ENCODE data around the gene CTSH. TPM values are rescaled to one million over a fixed set of nuclear protein-coding genes. Genes with fewer than 3 reads are reported as not detected.

CTSH gene
- total and polyA plus RNA-seq, 2 of the 13 experiments (the other 11 are each of a cell fraction or from before 2014, with no cell fraction given) = 265 to 653 TPM

DNA sequence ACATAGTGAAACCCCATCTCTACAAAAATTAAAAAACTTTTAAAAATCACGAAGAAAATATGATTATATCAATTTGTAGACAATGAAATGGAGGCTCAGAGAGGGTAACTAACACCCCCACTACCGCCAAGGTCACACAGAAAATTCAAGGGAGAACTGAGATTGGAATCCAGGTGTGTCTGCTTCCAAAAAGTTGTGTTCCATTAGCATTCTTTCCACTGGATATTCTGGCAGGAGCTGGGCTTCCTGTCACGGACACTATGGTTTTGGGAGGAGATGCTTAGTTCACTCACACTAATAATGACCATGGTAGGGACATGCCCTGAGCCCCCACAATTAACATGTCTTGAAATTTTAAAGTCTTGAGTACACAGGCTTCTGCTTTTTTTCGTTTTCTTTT, 28.8 kb downstream of the CTSH start:
- CTCF ChIA-PET (ENCODE audit: low intra/inter-chr PET ratio, low total read pairs) = no interaction called here

More for the DNA sequence above, 28.8 kb downstream of the CTSH start:
- Histone ChIP-seq H3K4me2 (ENCODE audit: low read depth, low read length) (no peak overlapping the region), H3K27ac (ENCODE audit: extremely low read length, insufficient read depth, low read length) (no peak overlapping the region), H3K9me3 (ENCODE audit: low read length) (no peaks in the 10 kb centered on the region), H4K20me1 (ENCODE audit: insufficient read depth, low read length) (peaks cover 4% of the 10 kb centered on the region; the same call in 1 of the 2 replicates), H3K27me3 (ENCODE audit: control insufficient read depth in 1 of 2, insufficient read depth in 2 of 2, low read length in 2 of 2) (no peaks in the 10 kb centered on the region), H3K9ac (ENCODE audit: insufficient read depth, low read depth, low read length) (no peak overlapping the region), H2AFZ (ENCODE audit: low read length) (no peak overlapping the region), H3K36me3 (replicated peaks in 1 of 2; ENCODE audit: control insufficient read depth in 1 of 2, insufficient read depth in 2 of 2, low read length in 2 of 2) (peaks cover 5 to 24% of the 10 kb centered on the region in 2 experiments; a peak in 4 of 5 replicates), H3K4me3 (replicated peaks in 1 of 3; ENCODE audit: insufficient read depth in 1 of 3, low read depth in 2 of 3, low read length in 3 of 3) (no peak overlapping the region), H3K79me2 (ENCODE audit: insufficient read depth, low read length) (no peaks in the 10 kb centered on the region), H3K4me1 (ENCODE audit: insufficient read depth, low read length) (peaks cover 47% of the 10 kb centered on the region)
- FAIRE-seq (no peak), DNase-seq (ENCODE audit: low spot score) (no peak), ATAC-seq (no peak)
- intact Hi-C loops (cut with micrococcal nuclease; ENCODE audit: unreplicated experiment) = loop anchor here (5.0 kb wide), 1 partner anchor 91 kb away; no protein-coding TSS in a partner anchor
- no peak for TF ChIP-seq ZFP90 (CRISPR knock-in tag; IDR thresholded peaks at IDR 0.05; ENCODE audit: borderline replicate concordance)
- no peak for TF ChIP-seq ZNF670 (CRISPR knock-in tag; IDR thresholded peaks at IDR 0.05; ENCODE audit: borderline replicate concordance)
- no peak for TF ChIP-seq RELA (CRISPR knock-in tag; IDR thresholded peaks at IDR 0.05)
- TF ChIP-seq ATF6 (CRISPR knock-in tag; conservative IDR thresholded peaks at IDR 0.05) = no peak
- no peak for TF ChIP-seq ARID2 (CRISPR knock-in tag; IDR thresholded peaks at IDR 0.05; ENCODE audit: borderline replicate concordance)
- no peak for TF ChIP-seq ZBTB46 (CRISPR knock-in tag; IDR thresholded peaks at IDR 0.05; ENCODE audit: borderline replicate concordance)
- TF ChIP-seq HOXA3 (CRISPR knock-in tag; IDR thresholded peaks at IDR 0.05) = no peak
- TF ChIP-seq ZNF552 (CRISPR knock-in tag; IDR thresholded peaks at IDR 0.05; ENCODE audit: borderline replicate concordance) = no peak
- TF ChIP-seq, protein P1, sequence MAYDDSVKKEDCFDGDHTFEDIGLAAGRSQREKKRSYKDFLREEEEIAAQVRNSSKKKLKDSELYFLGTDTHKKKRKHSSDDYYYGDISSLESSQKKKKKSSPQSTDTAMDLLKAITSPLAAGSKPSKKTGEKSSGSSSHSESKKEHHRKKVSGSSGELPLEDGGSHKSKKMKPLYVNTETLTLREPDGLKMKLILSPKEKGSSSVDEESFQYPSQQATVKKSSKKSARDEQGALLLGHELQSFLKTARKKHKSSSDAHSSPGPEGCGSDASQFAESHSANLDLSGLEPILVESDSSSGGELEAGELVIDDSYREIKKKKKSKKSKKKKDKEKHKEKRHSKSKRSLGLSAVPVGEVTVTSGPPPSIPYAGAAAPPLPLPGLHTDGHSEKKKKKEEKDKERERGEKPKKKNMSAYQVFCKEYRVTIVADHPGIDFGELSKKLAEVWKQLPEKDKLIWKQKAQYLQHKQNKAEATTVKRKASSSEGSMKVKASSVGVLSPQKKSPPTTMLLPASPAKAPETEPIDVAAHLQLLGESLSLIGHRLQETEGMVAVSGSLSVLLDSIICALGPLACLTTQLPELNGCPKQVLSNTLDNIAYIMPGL (CRISPR knock-in tag; IDR thresholded peaks at IDR 0.05; ENCODE audit: borderline replicate concordance in 1 of 2, low read depth in 1 of 2) = no peak
- no peak for TF ChIP-seq EHMT2 (IDR thresholded peaks at IDR 0.05; ENCODE audit: borderline replicate concordance, low read depth, low read length)
- no peak for TF ChIP-seq ATF7 (IDR thresholded peaks at IDR 0.05)
- no peak for TF ChIP-seq ATF7 (CRISPR knock-in tag; IDR thresholded peaks at IDR 0.05)
- TF ChIP-seq RNF2 (conservative IDR thresholded peaks at IDR 0.05; ENCODE audit: low read depth) = no peak
- in situ Hi-C loops (cut with HindIII; ENCODE audit: extremely low pct_ligation_motif_present, low pct_unique_long_range_greater_than_20kb) = no loop called here
- 91% methylated on average over 4 of the region's 4 CpGs for WGBS (ENCODE audit: low lambda C conversion rate)
- BruUV-seq (replicated peaks) = no TSS peak
- POLR2A ChIA-PET = interaction anchor here (1.0 to 1.6 kb wide), 2 partner anchors 14 to 64 kb away, joined by 3 read pairs; no protein-coding TSS in a partner anchor
